ENCODE data around the gene GJB1.

GJB1 gene

GRCh38 chrX:71235482-71235881 lies 12.5 kb downstream of the GJB1 start:
- no peaks in the 10 kb centered on the region; the same call in 1 of the 2 replicates for H3K4me1 ChIP-seq (ENCODE audit: control insufficient read depth, insufficient read depth, low read length)
- no peaks in the 10 kb centered on the region for H3K9me3 ChIP-seq (ENCODE audit: control insufficient read depth, insufficient read depth, low read length)
- no peaks in the 10 kb centered on the region for H3K36me3 ChIP-seq (ENCODE audit: control insufficient read depth, insufficient read depth, low read length)
- no CpG with 5 or more reads among the region's 3 CpGs for WGBS (ENCODE audit: insufficient coverage, insufficient read length)
- no peaks in the 10 kb centered on the region for H3K27me3 ChIP-seq (ENCODE audit: control insufficient read depth, insufficient read depth, low read length)
- H3K27ac ChIP-seq (ENCODE audit: low read length): no peak overlapping the region
- H3K4me3 ChIP-seq (ENCODE audit: low read length): no peak overlapping the region
- DNase-seq (ENCODE audit: low read depth, low spot score): no peak

- H3K27ac ChIP-seq (ENCODE audit: low read length): no peak overlapping the region
- WGBS (ENCODE audit: insufficient coverage, insufficient read length): no CpG with 5 or more reads among the region's 1 CpG
- no peak for DNase-seq (ENCODE audit: low read depth, low spot score)
These were observed 13.8 kb downstream of the GJB1 start for GRCh38 chrX:71236836-71237235.

GRCh38 chrX:71239781-71240180 lies 16.8 kb downstream of the GJB1 start:
- H3K36me3 ChIP-seq (ENCODE audit: control insufficient read depth, insufficient read depth, low read length): peaks cover 23% of the 10 kb centered on the region; the same call in 1 of the 2 replicates
- H3K9me3 ChIP-seq (ENCODE audit: control insufficient read depth, insufficient read depth, low read length): no peaks in the 10 kb centered on the region
- no peak for DNase-seq (ENCODE audit: low read depth, low spot score)
- H3K4me1 ChIP-seq (ENCODE audit: control insufficient read depth, insufficient read depth, low read length): no peaks in the 10 kb centered on the region
- WGBS (ENCODE audit: insufficient coverage, insufficient read length): no CpG with 5 or more reads among the region's 3 CpGs
- H3K4me3 ChIP-seq (ENCODE audit: low read length): no peak overlapping the region
- H3K27ac ChIP-seq (ENCODE audit: low read length): no peak overlapping the region
- H3K27me3 ChIP-seq (ENCODE audit: control insufficient read depth, insufficient read depth, low read length): no peaks in the 10 kb centered on the region

More at GRCh38 chrX:71236836-71237235, 13.8 kb downstream of the GJB1 start:
- H3K4me1 ChIP-seq (ENCODE audit: control insufficient read depth, insufficient read depth, low read length): no peaks in the 10 kb centered on the region
- no peaks in the 10 kb centered on the region for H3K27me3 ChIP-seq (ENCODE audit: control insufficient read depth, insufficient read depth, low read length)
- no peak overlapping the region for H3K4me3 ChIP-seq (ENCODE audit: low read length)
- H3K9me3 ChIP-seq (ENCODE audit: control insufficient read depth, insufficient read depth, low read length): no peaks in the 10 kb centered on the region
- H3K36me3 ChIP-seq (ENCODE audit: control insufficient read depth, insufficient read depth, low read length): peaks cover 5% of the 10 kb centered on the region; the same call in 1 of the 2 replicates

GRCh38 chrX:71241301-71241700 lies 18.3 kb downstream of the GJB1 start:
- peaks cover 33% of the 10 kb centered on the region for H3K36me3 ChIP-seq (ENCODE audit: control insufficient read depth, insufficient read depth, low read length)
- H3K27me3 ChIP-seq (ENCODE audit: control insufficient read depth, insufficient read depth, low read length): no peaks in the 10 kb centered on the region
- DNase-seq (ENCODE audit: low read depth, low spot score): no peak
- H3K4me3 ChIP-seq (ENCODE audit: low read length): no peak overlapping the region
- H3K27ac ChIP-seq (ENCODE audit: low read length): no peak overlapping the region
- H3K4me1 ChIP-seq (ENCODE audit: control insufficient read depth, insufficient read depth, low read length): no peaks in the 10 kb centered on the region
- no CpG with 5 or more reads among the region's 6 CpGs for WGBS (ENCODE audit: insufficient coverage, insufficient read length)
- no peaks in the 10 kb centered on the region for H3K9me3 ChIP-seq (ENCODE audit: control insufficient read depth, insufficient read depth, low read length)

- no peak overlapping the region for H3K4me3 ChIP-seq (ENCODE audit: low read length)
- DNase-seq (ENCODE audit: low read depth, low spot score): no peak
- no peaks in the 10 kb centered on the region for H3K9me3 ChIP-seq (ENCODE audit: control insufficient read depth, insufficient read depth, low read length)
- WGBS (ENCODE audit: insufficient coverage, insufficient read length): no CpG with 5 or more reads among the region's 9 CpGs
- no peaks in the 10 kb centered on the region for H3K27me3 ChIP-seq (ENCODE audit: control insufficient read depth, insufficient read depth, low read length)
- no peaks in the 10 kb centered on the region for H3K4me1 ChIP-seq (ENCODE audit: control insufficient read depth, insufficient read depth, low read length)
- H3K36me3 ChIP-seq (ENCODE audit: control insufficient read depth, insufficient read depth, low read length): peaks cover 49% of the 10 kb centered on the region
- no peak overlapping the region for H3K27ac ChIP-seq (ENCODE audit: low read length)
These were observed 21.5 kb downstream of the GJB1 start for GRCh38 chrX:71244359-71245128.

- Histone ChIP-seq H3K36me3 (ENCODE audit: control insufficient read depth, insufficient read depth, low read length) (peaks cover 53% of the 10 kb centered on the region), H3K4me1 (ENCODE audit: control insufficient read depth, insufficient read depth, low read length) (no peaks in the 10 kb centered on the region), H3K4me3 (ENCODE audit: low read length) (no peak overlapping the region), H3K27me3 (ENCODE audit: control insufficient read depth, insufficient read depth, low read length) (no peaks in the 10 kb centered on the region), H3K9me3 (ENCODE audit: control insufficient read depth, insufficient read depth, low read length) (no peaks in the 10 kb centered on the region), H3K27ac (ENCODE audit: low read length) (no peak overlapping the region)
- DNase-seq (ENCODE audit: low read depth, low spot score): no peak
- no CpG with 5 or more reads among the region's 2 CpGs for WGBS (ENCODE audit: insufficient coverage, insufficient read length)
These were observed 22.1 kb downstream of the GJB1 start for GRCh38 chrX:71245159-71245558.

GRCh38 chrX:71250841-71251240 lies 27.8 kb downstream of the GJB1 start:
- Histone ChIP-seq H3K4me1 (ENCODE audit: control insufficient read depth, insufficient read depth, low read length) (no peaks in the 10 kb centered on the region), H3K27me3 (ENCODE audit: control insufficient read depth, insufficient read depth, low read length) (no peaks in the 10 kb centered on the region), H3K4me3 (ENCODE audit: low read length) (no peak overlapping the region), H3K9me3 (ENCODE audit: control insufficient read depth, insufficient read depth, low read length) (no peaks in the 10 kb centered on the region), H3K36me3 (ENCODE audit: control insufficient read depth, insufficient read depth, low read length) (peaks cover 30% of the 10 kb centered on the region), H3K27ac (ENCODE audit: low read length) (no peak overlapping the region)
- WGBS (ENCODE audit: insufficient coverage, insufficient read length): no CpG with 5 or more reads among the region's 9 CpGs
- DNase-seq (ENCODE audit: low read depth, low spot score): no peak

GRCh38 chrX:71251466-71251973 lies 28.5 kb downstream of the GJB1 start:
- Histone ChIP-seq H3K27me3 (ENCODE audit: control insufficient read depth, insufficient read depth, low read length) (no peaks in the 10 kb centered on the region), H3K4me3 (ENCODE audit: low read length) (no peak overlapping the region), H3K4me1 (ENCODE audit: control insufficient read depth, insufficient read depth, low read length) (no peaks in the 10 kb centered on the region), H3K9me3 (ENCODE audit: control insufficient read depth, insufficient read depth, low read length) (no peaks in the 10 kb centered on the region), H3K27ac (ENCODE audit: low read length) (no peak overlapping the region), H3K36me3 (ENCODE audit: control insufficient read depth, insufficient read depth, low read length) (peaks cover 29% of the 10 kb centered on the region)
- WGBS (ENCODE audit: insufficient coverage, insufficient read length): no CpG with 5 or more reads among the region's 8 CpGs
- DNase-seq (ENCODE audit: low read depth, low spot score): no peak

GRCh38 chrX:71252221-71252620 lies 29.2 kb downstream of the GJB1 start:
- Histone ChIP-seq H3K27ac (ENCODE audit: low read length) (no peak overlapping the region), H3K36me3 (ENCODE audit: control insufficient read depth, insufficient read depth, low read length) (peaks cover 27% of the 10 kb centered on the region), H3K9me3 (ENCODE audit: control insufficient read depth, insufficient read depth, low read length) (no peaks in the 10 kb centered on the region), H3K4me1 (ENCODE audit: control insufficient read depth, insufficient read depth, low read length) (no peaks in the 10 kb centered on the region), H3K27me3 (ENCODE audit: control insufficient read depth, insufficient read depth, low read length) (no peaks in the 10 kb centered on the region), H3K4me3 (ENCODE audit: low read length) (no peak overlapping the region; the same call in 1 of the 2 replicates)
- 100% methylated on average over 1 of the region's 2 CpGs for WGBS (ENCODE audit: insufficient coverage, insufficient read length)
- no peak for DNase-seq (ENCODE audit: low read depth, low spot score)

GRCh38 chrX:71253253-71254091 lies 30.4 kb downstream of the GJB1 start:
- no CpG with 5 or more reads among the region's 35 CpGs for WGBS (ENCODE audit: insufficient coverage, insufficient read length)
- Histone ChIP-seq H3K4me3 (ENCODE audit: low read length) (peak overlapping the region; percentile 99; the same call in 1 of the 2 replicates), H3K36me3 (ENCODE audit: control insufficient read depth, insufficient read depth, low read length) (peaks cover 15% of the 10 kb centered on the region; the same call in 1 of the 2 replicates), H3K4me1 (ENCODE audit: control insufficient read depth, insufficient read depth, low read length) (no peaks in the 10 kb centered on the region), H3K9me3 (ENCODE audit: control insufficient read depth, insufficient read depth, low read length) (no peaks in the 10 kb centered on the region), H3K27ac (ENCODE audit: low read length) (no peak overlapping the region), H3K27me3 (ENCODE audit: control insufficient read depth, insufficient read depth, low read length) (no peaks in the 10 kb centered on the region)
- no peak for DNase-seq (ENCODE audit: low read depth, low spot score)
